Body of pancreas (tissue), 4 donors: ENCODE results near the gene GIPC2.

Source experiments
- POLR2A ChIP-seq, 3 donors: fragments of 450-650 bp; IDR thresholded peaks; one replicate each; pipeline ENCODE4 v1.6.1; 2016; ENCODE audit warnings: antibody characterized with exemption in 3 of 3, mild to moderate bottlenecking in 2 of 3
- TF ChIP-seq, protein P1 (sequence below), 7 experiments: fragments of 450-650 bp in 4 of 7; fragments of 200-600 bp in 3 of 7; sonication (generic) in 3 of 7; IDR thresholded peaks; one replicate each; pipeline ENCODE4 v1.5.1; 2016 to 2019; ENCODE audit warnings: antibody characterized with exemption in 7 of 7

DNA sequence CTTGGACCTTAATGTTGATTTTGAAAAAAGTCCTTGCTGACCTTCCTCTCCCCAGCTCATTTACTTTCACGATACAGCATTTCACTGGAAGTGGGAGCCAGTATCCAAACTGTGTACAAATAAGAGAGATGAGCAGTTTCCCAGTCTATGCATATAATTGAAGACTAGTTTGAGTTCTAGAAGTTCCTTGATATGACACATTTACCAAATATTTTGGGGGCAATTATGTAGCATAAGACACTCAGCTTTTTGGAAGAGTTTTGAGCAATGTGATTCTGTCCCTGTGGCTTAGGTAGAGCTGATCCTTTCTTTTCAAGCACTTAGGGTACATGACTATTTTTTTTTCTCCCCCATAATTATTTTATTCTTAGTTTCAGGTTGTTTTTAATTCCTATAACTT, 26.4 kb downstream of the GIPC2 start:
- TF ChIP-seq, protein P1, sequence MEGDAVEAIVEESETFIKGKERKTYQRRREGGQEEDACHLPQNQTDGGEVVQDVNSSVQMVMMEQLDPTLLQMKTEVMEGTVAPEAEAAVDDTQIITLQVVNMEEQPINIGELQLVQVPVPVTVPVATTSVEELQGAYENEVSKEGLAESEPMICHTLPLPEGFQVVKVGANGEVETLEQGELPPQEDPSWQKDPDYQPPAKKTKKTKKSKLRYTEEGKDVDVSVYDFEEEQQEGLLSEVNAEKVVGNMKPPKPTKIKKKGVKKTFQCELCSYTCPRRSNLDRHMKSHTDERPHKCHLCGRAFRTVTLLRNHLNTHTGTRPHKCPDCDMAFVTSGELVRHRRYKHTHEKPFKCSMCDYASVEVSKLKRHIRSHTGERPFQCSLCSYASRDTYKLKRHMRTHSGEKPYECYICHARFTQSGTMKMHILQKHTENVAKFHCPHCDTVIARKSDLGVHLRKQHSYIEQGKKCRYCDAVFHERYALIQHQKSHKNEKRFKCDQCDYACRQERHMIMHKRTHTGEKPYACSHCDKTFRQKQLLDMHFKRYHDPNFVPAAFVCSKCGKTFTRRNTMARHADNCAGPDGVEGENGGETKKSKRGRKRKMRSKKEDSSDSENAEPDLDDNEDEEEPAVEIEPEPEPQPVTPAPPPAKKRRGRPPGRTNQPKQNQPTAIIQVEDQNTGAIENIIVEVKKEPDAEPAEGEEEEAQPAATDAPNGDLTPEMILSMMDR (IDR thresholded peaks at IDR 0.05): no peak
- no peak for TF ChIP-seq POLR2A (IDR thresholded peaks at IDR 0.05)
